Measurements from ENCODE around the gene TBK1.

DNA sequence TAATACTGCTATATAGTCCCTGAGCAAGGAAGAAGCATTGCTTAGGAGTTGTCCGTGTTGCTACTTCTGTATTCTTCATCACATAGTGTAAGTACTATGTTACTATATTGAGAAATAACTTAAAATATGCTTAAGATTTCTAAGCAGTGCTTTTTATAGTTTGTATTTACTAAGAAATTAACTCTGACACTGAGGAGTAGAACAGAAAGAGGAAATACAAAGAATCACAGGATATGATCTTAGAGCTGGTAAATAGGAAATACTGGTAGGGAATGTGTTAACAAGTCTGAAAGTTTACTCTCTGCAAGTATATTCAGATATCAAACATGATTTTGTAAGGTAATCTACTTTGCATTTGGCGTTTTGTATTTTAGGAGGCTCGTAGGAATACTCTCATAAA, 32.2 kb upstream of the TBK1 start:
- TF ChIP-seq, protein P1, sequence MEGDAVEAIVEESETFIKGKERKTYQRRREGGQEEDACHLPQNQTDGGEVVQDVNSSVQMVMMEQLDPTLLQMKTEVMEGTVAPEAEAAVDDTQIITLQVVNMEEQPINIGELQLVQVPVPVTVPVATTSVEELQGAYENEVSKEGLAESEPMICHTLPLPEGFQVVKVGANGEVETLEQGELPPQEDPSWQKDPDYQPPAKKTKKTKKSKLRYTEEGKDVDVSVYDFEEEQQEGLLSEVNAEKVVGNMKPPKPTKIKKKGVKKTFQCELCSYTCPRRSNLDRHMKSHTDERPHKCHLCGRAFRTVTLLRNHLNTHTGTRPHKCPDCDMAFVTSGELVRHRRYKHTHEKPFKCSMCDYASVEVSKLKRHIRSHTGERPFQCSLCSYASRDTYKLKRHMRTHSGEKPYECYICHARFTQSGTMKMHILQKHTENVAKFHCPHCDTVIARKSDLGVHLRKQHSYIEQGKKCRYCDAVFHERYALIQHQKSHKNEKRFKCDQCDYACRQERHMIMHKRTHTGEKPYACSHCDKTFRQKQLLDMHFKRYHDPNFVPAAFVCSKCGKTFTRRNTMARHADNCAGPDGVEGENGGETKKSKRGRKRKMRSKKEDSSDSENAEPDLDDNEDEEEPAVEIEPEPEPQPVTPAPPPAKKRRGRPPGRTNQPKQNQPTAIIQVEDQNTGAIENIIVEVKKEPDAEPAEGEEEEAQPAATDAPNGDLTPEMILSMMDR (conservative IDR thresholded peaks at IDR 0.05 in 1 of 2, IDR thresholded peaks at IDR 0.05 in 1 of 2; ENCODE audit: extremely low read depth in 1 of 2, insufficient read depth in 1 of 2, low read depth in 1 of 2, low read length in 2 of 2) = no peak
- no peak for TF ChIP-seq EZH2 (IDR thresholded peaks at IDR 0.05; ENCODE audit: borderline replicate concordance, low read length)
